Measurements from ENCODE around the gene TMEM119. TPM values are rescaled to one million over a fixed set of nuclear protein-coding genes. Genes with fewer than 3 reads are reported as not detected.
"Not testable (repeated sequence)": the region's sequence is repeated elsewhere in the genome, so short reads cannot be mapped to it uniquely, and the experiment has no call there.

TMEM119 gene
- total RNA-seq, 2 experiments from 2014 or later, result not detected

- Mint-ChIP-seq H3K27me3 (ENCODE audit: low read depth) (no peaks in the 10 kb centered on the region), H3K4me1 (ENCODE audit: low read depth) (no peaks in the 10 kb centered on the region), H3K27ac (no peak overlapping the region), H3K4me3 (no peak overlapping the region), H3K36me3 (ENCODE audit: low read depth) (no peaks in the 10 kb centered on the region), H3K9me3 (no peaks in the 10 kb centered on the region)
- CTCF ChIA-PET, result interaction anchor here (1.2 to 1.6 kb wide), 2 partner anchors 19 to 23 kb away, joined by 4 to 5 read pairs; no protein-coding TSS in a partner anchor
- intact Hi-C loops (cut with micrococcal nuclease), result no loop called here
- no peak for DNase-seq
Measured at GRCh38 chr12:108594323-108594903, 3.5 kb downstream of the TMEM119 start.

- CTCF ChIA-PET, result interaction anchor here (1.3 kb wide), 1 partner anchor 26 kb away, joined by 5 read pairs; no protein-coding TSS in a partner anchor
- Mint-ChIP-seq H3K36me3 (ENCODE audit: low read depth) (no peaks in the 10 kb centered on the region), H3K9me3 (no peaks in the 10 kb centered on the region), H3K27ac (no peak overlapping the region), H3K4me1 (ENCODE audit: low read depth) (no peaks in the 10 kb centered on the region), H3K4me3 (no peak overlapping the region), H3K27me3 (ENCODE audit: low read depth) (no peaks in the 10 kb centered on the region)
- DNase-seq, result no peak
- intact Hi-C loops (cut with micrococcal nuclease), result no loop called here
Measured at GRCh38 chr12:108592033-108592909, 5.6 kb downstream of the TMEM119 start.

GRCh38 chr12:108591267-108591980, 6.5 kb downstream of the TMEM119 start:
- CTCF ChIA-PET, result no interaction called here
- Mint-ChIP-seq H3K27me3 (ENCODE audit: low read depth) (no peaks in the 10 kb centered on the region), H3K9me3 (no peaks in the 10 kb centered on the region), H3K4me1 (ENCODE audit: low read depth) (no peaks in the 10 kb centered on the region), H3K27ac (no peak overlapping the region), H3K36me3 (ENCODE audit: low read depth) (no peaks in the 10 kb centered on the region), H3K4me3 (no peak overlapping the region)
- intact Hi-C loops (cut with micrococcal nuclease), result no loop called here
- no peak for DNase-seq

- H3K27ac Mint-ChIP-seq; H3K36me3 Mint-ChIP-seq (ENCODE audit: low read depth); H3K4me1 Mint-ChIP-seq (ENCODE audit: low read depth); intact Hi-C loops (cut with micrococcal nuclease); H3K4me3 Mint-ChIP-seq; CTCF ChIA-PET; H3K9me3 Mint-ChIP-seq; H3K27me3 Mint-ChIP-seq (ENCODE audit: low read depth); DNase-seq: not testable (repeated sequence)
Measured at GRCh38 chr12:108590463-108590862, 7.4 kb downstream of the TMEM119 start.

GRCh38 chr12:108589840-108590229, 8.0 kb downstream of the TMEM119 start:
- no peaks in the 10 kb centered on the region for H3K4me1 Mint-ChIP-seq (ENCODE audit: low read depth)
- no peak for DNase-seq
- CTCF ChIA-PET, result interaction anchor here (2.8 kb wide), 1 partner anchor 27 kb away, joined by 10 read pairs; no protein-coding TSS in a partner anchor
- no peak overlapping the region for H3K4me3 Mint-ChIP-seq
- H3K9me3 Mint-ChIP-seq, result no peaks in the 10 kb centered on the region
- no peaks in the 10 kb centered on the region for H3K36me3 Mint-ChIP-seq (ENCODE audit: low read depth)
- intact Hi-C loops (cut with micrococcal nuclease), result no loop called here
- no peaks in the 10 kb centered on the region for H3K27me3 Mint-ChIP-seq (ENCODE audit: low read depth)
- H3K27ac Mint-ChIP-seq, result no peak overlapping the region

- Mint-ChIP-seq H3K27ac (no peak overlapping the region), H3K27me3 (ENCODE audit: low read depth) (no peaks in the 10 kb centered on the region), H3K4me3 (no peak overlapping the region), H3K4me1 (ENCODE audit: low read depth) (no peaks in the 10 kb centered on the region), H3K9me3 (no peaks in the 10 kb centered on the region), H3K36me3 (ENCODE audit: low read depth) (no peaks in the 10 kb centered on the region)
- no peak for DNase-seq
- CTCF ChIA-PET, result interaction anchor here (0.6 to 2.8 kb wide), 2 partner anchors 24 to 28 kb away, joined by 4 to 10 read pairs; no protein-coding TSS in a partner anchor
- intact Hi-C loops (cut with micrococcal nuclease), result no loop called here
Measured at GRCh38 chr12:108589028-108589839, 8.7 kb downstream of the TMEM119 start.

GRCh38 chr12:108587826-108588225, 10.1 kb downstream of the TMEM119 start:
- H3K27me3 Mint-ChIP-seq (ENCODE audit: low read depth), result no peaks in the 10 kb centered on the region
- H3K36me3 Mint-ChIP-seq (ENCODE audit: low read depth), result no peaks in the 10 kb centered on the region
- no peak for DNase-seq
- H3K4me3 Mint-ChIP-seq, result no peak overlapping the region
- H3K9me3 Mint-ChIP-seq, result no peaks in the 10 kb centered on the region
- no peak overlapping the region for H3K27ac Mint-ChIP-seq
- H3K4me1 Mint-ChIP-seq (ENCODE audit: low read depth), result no peaks in the 10 kb centered on the region
- CTCF ChIA-PET, result interaction anchor here (2.8 kb wide), 1 partner anchor 29 kb away, joined by 10 read pairs; no protein-coding TSS in a partner anchor
- intact Hi-C loops (cut with micrococcal nuclease), result no loop called here

GRCh38 chr12:108586306-108586705, 11.6 kb downstream of the TMEM119 start:
- H3K9me3 Mint-ChIP-seq, result no peaks in the 10 kb centered on the region
- H3K27ac Mint-ChIP-seq, result no peak overlapping the region
- intact Hi-C loops (cut with micrococcal nuclease), result no loop called here
- DNase-seq, result no peak
- no peaks in the 10 kb centered on the region for H3K27me3 Mint-ChIP-seq (ENCODE audit: low read depth)
- H3K36me3 Mint-ChIP-seq (ENCODE audit: low read depth), result no peaks in the 10 kb centered on the region
- CTCF ChIA-PET, result interaction anchor here (0.9 kb wide), 1 partner anchor 31 kb away, joined by 3 read pairs; no protein-coding TSS in a partner anchor
- H3K4me1 Mint-ChIP-seq (ENCODE audit: low read depth), result no peaks in the 10 kb centered on the region
- H3K4me3 Mint-ChIP-seq, result no peak overlapping the region

- no peak overlapping the region for H3K4me3 Mint-ChIP-seq
- no peak for DNase-seq
Measured at GRCh38 chr12:108585864-108586263, 12.0 kb downstream of the TMEM119 start.

GRCh38 chr12:108584456-108585065, 13.3 kb downstream of the TMEM119 start:
- H3K27me3 Mint-ChIP-seq (ENCODE audit: low read depth), result no peaks in the 10 kb centered on the region
- DNase-seq, result no peak
- intact Hi-C loops (cut with micrococcal nuclease), result no loop called here
- CTCF ChIA-PET, result no interaction called here
- no peaks in the 10 kb centered on the region for H3K9me3 Mint-ChIP-seq
- H3K4me3 Mint-ChIP-seq, result no peak overlapping the region
- no peaks in the 10 kb centered on the region for H3K36me3 Mint-ChIP-seq (ENCODE audit: low read depth)
- no peaks in the 10 kb centered on the region for H3K4me1 Mint-ChIP-seq (ENCODE audit: low read depth)
- H3K27ac Mint-ChIP-seq, result no peak overlapping the region

More at GRCh38 chr12:108585864-108586263, 12.0 kb downstream of the TMEM119 start:
- intact Hi-C loops (cut with micrococcal nuclease), result no loop called here
- Mint-ChIP-seq H3K27me3 (ENCODE audit: low read depth) (no peaks in the 10 kb centered on the region), H3K36me3 (ENCODE audit: low read depth) (no peaks in the 10 kb centered on the region), H3K27ac (no peak overlapping the region), H3K4me1 (ENCODE audit: low read depth) (no peaks in the 10 kb centered on the region), H3K9me3 (no peaks in the 10 kb centered on the region)
- CTCF ChIA-PET, result interaction anchor here (0.6 to 0.9 kb wide), 2 partner anchors 22 to 32 kb away, joined by 3 read pairs; no protein-coding TSS in a partner anchor

- Mint-ChIP-seq H3K4me3 (no peak overlapping the region), H3K9me3 (no peaks in the 10 kb centered on the region), H3K4me1 (ENCODE audit: low read depth) (no peaks in the 10 kb centered on the region), H3K36me3 (ENCODE audit: low read depth) (no peaks in the 10 kb centered on the region), H3K27ac (no peak overlapping the region), H3K27me3 (ENCODE audit: low read depth) (no peaks in the 10 kb centered on the region)
- intact Hi-C loops (cut with micrococcal nuclease), result no loop called here
- CTCF ChIA-PET, result no interaction called here
- no peak for DNase-seq
Measured at GRCh38 chr12:108583991-108584390, 13.9 kb downstream of the TMEM119 start.

Data from activated naive CD4-positive, alpha-beta T cell treated with anti-CD3 and anti-CD28 coated beads for 36 hours (primary cell).